ENCODE measurements around the gene LRRC34.

Gene LRRC34

GRCh38 chr3:169764882-169765612, 47.7 kb downstream of the LRRC34 start, which contains the start of gene TERC:
Gene TERC, minus strand, starts transcription at chr3:169765060.
- H3K27ac ChIP-seq (ENCODE audit: low read length): no peak within 1 kb of the TSS
- H3K27me3 ChIP-seq (ENCODE audit: control insufficient read depth, insufficient read depth, low read length): no peaks in the 10 kb centered on the region
- peak within 1 kb of the TSS; percentile 95 for H3K4me3 ChIP-seq (ENCODE audit: low read length)
- WGBS (ENCODE audit: insufficient coverage, insufficient read length): no CpG with 5 or more reads among the region's 42 CpGs
- peak; percentile 57 for DNase-seq (ENCODE audit: low read depth, low spot score)
- no peaks in the 10 kb centered on the region for H3K36me3 ChIP-seq (ENCODE audit: control insufficient read depth, insufficient read depth, low read length)
- no peaks in the 10 kb centered on the region for H3K9me3 ChIP-seq (ENCODE audit: control insufficient read depth, insufficient read depth, low read length)
- H3K4me1 ChIP-seq (ENCODE audit: control insufficient read depth, insufficient read depth, low read length): no peaks in the 10 kb centered on the region

- no peaks in the 10 kb centered on the region for H3K4me1 ChIP-seq (ENCODE audit: control insufficient read depth, insufficient read depth, low read length)
- peak overlapping the region; percentile 95 for H3K4me3 ChIP-seq (ENCODE audit: low read length)
- no peak overlapping the region for H3K27ac ChIP-seq (ENCODE audit: low read length)
- WGBS (ENCODE audit: insufficient coverage, insufficient read length): no CpG with 5 or more reads among the region's 46 CpGs
- H3K36me3 ChIP-seq (ENCODE audit: control insufficient read depth, insufficient read depth, low read length): no peaks in the 10 kb centered on the region
- H3K27me3 ChIP-seq (ENCODE audit: control insufficient read depth, insufficient read depth, low read length): no peaks in the 10 kb centered on the region
- no peak for DNase-seq (ENCODE audit: low read depth, low spot score)
- H3K9me3 ChIP-seq (ENCODE audit: control insufficient read depth, insufficient read depth, low read length): no peaks in the 10 kb centered on the region
Observed at GRCh38 chr3:169764312-169764881, 48.3 kb downstream of the LRRC34 start.

GRCh38 chr3:169760479-169760878, 52.2 kb downstream of the LRRC34 start:
- H3K27ac ChIP-seq (ENCODE audit: low read length): no peak overlapping the region
- no peaks in the 10 kb centered on the region for H3K9me3 ChIP-seq (ENCODE audit: control insufficient read depth, insufficient read depth, low read length)
- no peaks in the 10 kb centered on the region for H3K27me3 ChIP-seq (ENCODE audit: control insufficient read depth, insufficient read depth, low read length)
- no peak for DNase-seq (ENCODE audit: low read depth, low spot score)
- H3K4me3 ChIP-seq (ENCODE audit: low read length): no peak overlapping the region
- no CpG with 5 or more reads among the region's 4 CpGs for WGBS (ENCODE audit: insufficient coverage, insufficient read length)
- H3K4me1 ChIP-seq (ENCODE audit: control insufficient read depth, insufficient read depth, low read length): no peaks in the 10 kb centered on the region
- H3K36me3 ChIP-seq (ENCODE audit: control insufficient read depth, insufficient read depth, low read length): no peaks in the 10 kb centered on the region

GRCh38 chr3:169759256-169759655, 53.4 kb downstream of the LRRC34 start:
- H3K36me3 ChIP-seq (ENCODE audit: control insufficient read depth, insufficient read depth, low read length): no peaks in the 10 kb centered on the region
- WGBS (ENCODE audit: insufficient coverage, insufficient read length): 100% methylated on average over 1 of the region's 2 CpGs
- no peaks in the 10 kb centered on the region for H3K9me3 ChIP-seq (ENCODE audit: control insufficient read depth, insufficient read depth, low read length)
- no peak overlapping the region for H3K27ac ChIP-seq (ENCODE audit: low read length)
- H3K4me1 ChIP-seq (ENCODE audit: control insufficient read depth, insufficient read depth, low read length): no peaks in the 10 kb centered on the region
- no peak for DNase-seq (ENCODE audit: low read depth, low spot score)
- H3K4me3 ChIP-seq (ENCODE audit: low read length): no peak overlapping the region
- H3K27me3 ChIP-seq (ENCODE audit: control insufficient read depth, insufficient read depth, low read length): no peaks in the 10 kb centered on the region

- WGBS (ENCODE audit: insufficient coverage, insufficient read length): 100% methylated on average over 1 of the region's 5 CpGs
- no peaks in the 10 kb centered on the region for H3K27me3 ChIP-seq (ENCODE audit: control insufficient read depth, insufficient read depth, low read length)
- no peak overlapping the region for H3K27ac ChIP-seq (ENCODE audit: low read length)
Observed at GRCh38 chr3:169758359-169758994, 54.2 kb downstream of the LRRC34 start.

GRCh38 chr3:169755488-169755887, 57.2 kb downstream of the LRRC34 start:
- WGBS (ENCODE audit: insufficient coverage, insufficient read length): no CpG with 5 or more reads among the region's 2 CpGs
- no peaks in the 10 kb centered on the region for H3K9me3 ChIP-seq (ENCODE audit: control insufficient read depth, insufficient read depth, low read length)

More at GRCh38 chr3:169758359-169758994, 54.2 kb downstream of the LRRC34 start:
- H3K9me3 ChIP-seq (ENCODE audit: control insufficient read depth, insufficient read depth, low read length): no peaks in the 10 kb centered on the region
- no peaks in the 10 kb centered on the region for H3K36me3 ChIP-seq (ENCODE audit: control insufficient read depth, insufficient read depth, low read length)
- no peak overlapping the region for H3K4me3 ChIP-seq (ENCODE audit: low read length)
- no peak for DNase-seq (ENCODE audit: low read depth, low spot score)
- no peaks in the 10 kb centered on the region for H3K4me1 ChIP-seq (ENCODE audit: control insufficient read depth, insufficient read depth, low read length)

GRCh38 chr3:169754711-169755110, 58.0 kb downstream of the LRRC34 start:
- no CpG with 5 or more reads among the region's 3 CpGs for WGBS (ENCODE audit: insufficient coverage, insufficient read length)
- Histone ChIP-seq H3K27me3 (ENCODE audit: control insufficient read depth, insufficient read depth, low read length) (no peaks in the 10 kb centered on the region), H3K4me1 (ENCODE audit: control insufficient read depth, insufficient read depth, low read length) (no peaks in the 10 kb centered on the region), H3K9me3 (ENCODE audit: control insufficient read depth, insufficient read depth, low read length) (no peaks in the 10 kb centered on the region), H3K4me3 (ENCODE audit: low read length) (no peak overlapping the region), H3K27ac (ENCODE audit: low read length) (no peak overlapping the region), H3K36me3 (ENCODE audit: control insufficient read depth, insufficient read depth, low read length) (no peaks in the 10 kb centered on the region)
- DNase-seq (ENCODE audit: low read depth, low spot score): no peak

More at GRCh38 chr3:169755488-169755887, 57.2 kb downstream of the LRRC34 start:
- no peak for DNase-seq (ENCODE audit: low read depth, low spot score)
- Histone ChIP-seq H3K4me3 (ENCODE audit: low read length) (no peak overlapping the region), H3K27ac (ENCODE audit: low read length) (no peak overlapping the region), H3K36me3 (ENCODE audit: control insufficient read depth, insufficient read depth, low read length) (no peaks in the 10 kb centered on the region), H3K4me1 (ENCODE audit: control insufficient read depth, insufficient read depth, low read length) (no peaks in the 10 kb centered on the region), H3K27me3 (ENCODE audit: control insufficient read depth, insufficient read depth, low read length) (no peaks in the 10 kb centered on the region)

GRCh38 chr3:169751875-169752274, 60.8 kb downstream of the LRRC34 start:
- 100% methylated on average over 2 of the region's 2 CpGs for WGBS (ENCODE audit: insufficient coverage, insufficient read length)
- no peaks in the 10 kb centered on the region for H3K36me3 ChIP-seq (ENCODE audit: control insufficient read depth, insufficient read depth, low read length)
- H3K9me3 ChIP-seq (ENCODE audit: control insufficient read depth, insufficient read depth, low read length): no peaks in the 10 kb centered on the region
- H3K27ac ChIP-seq (ENCODE audit: low read length): no peak overlapping the region
- H3K4me1 ChIP-seq (ENCODE audit: control insufficient read depth, insufficient read depth, low read length): no peaks in the 10 kb centered on the region
- no peaks in the 10 kb centered on the region for H3K27me3 ChIP-seq (ENCODE audit: control insufficient read depth, insufficient read depth, low read length)
- no peak for DNase-seq (ENCODE audit: low read depth, low spot score)
- H3K4me3 ChIP-seq (ENCODE audit: low read length): no peak overlapping the region

- DNase-seq (ENCODE audit: low read depth, low spot score): no peak
- Histone ChIP-seq H3K4me1 (ENCODE audit: control insufficient read depth, insufficient read depth, low read length) (no peaks in the 10 kb centered on the region), H3K4me3 (ENCODE audit: low read length) (no peak overlapping the region), H3K9me3 (ENCODE audit: control insufficient read depth, insufficient read depth, low read length) (no peaks in the 10 kb centered on the region), H3K36me3 (ENCODE audit: control insufficient read depth, insufficient read depth, low read length) (no peaks in the 10 kb centered on the region), H3K27ac (ENCODE audit: low read length) (no peak overlapping the region), H3K27me3 (ENCODE audit: control insufficient read depth, insufficient read depth, low read length) (no peaks in the 10 kb centered on the region)
- WGBS (ENCODE audit: insufficient coverage, insufficient read length): no CpG with 5 or more reads among the region's 2 CpGs
Observed at GRCh38 chr3:169750665-169751064, 62.0 kb downstream of the LRRC34 start.

- DNase-seq (ENCODE audit: low read depth, low spot score): no peak
- WGBS (ENCODE audit: insufficient coverage, insufficient read length): no CpG with 5 or more reads among the region's 3 CpGs
- Histone ChIP-seq H3K4me3 (ENCODE audit: low read length) (no peak overlapping the region), H3K27ac (ENCODE audit: low read length) (no peak overlapping the region), H3K4me1 (ENCODE audit: control insufficient read depth, insufficient read depth, low read length) (no peaks in the 10 kb centered on the region), H3K9me3 (ENCODE audit: control insufficient read depth, insufficient read depth, low read length) (no peaks in the 10 kb centered on the region), H3K27me3 (ENCODE audit: control insufficient read depth, insufficient read depth, low read length) (no peaks in the 10 kb centered on the region), H3K36me3 (ENCODE audit: control insufficient read depth, insufficient read depth, low read length) (no peaks in the 10 kb centered on the region)
Observed at GRCh38 chr3:169748670-169749069, 64.0 kb downstream of the LRRC34 start.
